ENCODE data around the gene UBE3C. TPM values are rescaled to one million over a fixed set of nuclear protein-coding genes. Genes with fewer than 3 reads are reported as not detected.

Gene UBE3C
- total and polyA plus RNA-seq, 2 of the 13 experiments (the other 11 are each of a cell fraction or from before 2014, with no cell fraction given): 27.0 to 48.2 TPM

- TF ChIP-seq KLF11 (CRISPR knock-in tag; IDR thresholded peaks at IDR 0.05): no peak
- peak; percentile 58 for TF ChIP-seq AGO1 (IDR thresholded peaks at IDR 0.05; ENCODE audit: low read depth, low read length, poor library complexity, severe bottlenecking)
- TF ChIP-seq NR0B2 (CRISPR knock-in tag; IDR thresholded peaks at IDR 0.05): 0 out of 2 replicates have a peak, but pooled peaks have one; percentile 20
- no peak for TF ChIP-seq ATF6 (CRISPR knock-in tag; conservative IDR thresholded peaks at IDR 0.05)
- TF ChIP-seq ZNF143 (CRISPR knock-in tag; IDR thresholded peaks at IDR 0.05): no peak
- no peak for TF ChIP-seq TBP (CRISPR knock-in tag; IDR thresholded peaks at IDR 0.05)
- TF ChIP-seq ZNF264 (CRISPR knock-in tag; IDR thresholded peaks at IDR 0.05): 0 out of 2 replicates have a peak, but pooled peaks have one; percentile 42
- no peak for TF ChIP-seq ZNF180 (CRISPR knock-in tag; IDR thresholded peaks at IDR 0.05; ENCODE audit: borderline replicate concordance, low read depth)
- TF ChIP-seq ZNF577 (CRISPR knock-in tag; IDR thresholded peaks at IDR 0.05; ENCODE audit: borderline replicate concordance, low read depth): no peak
- no peak for TF ChIP-seq ZNF431 (CRISPR knock-in tag; IDR thresholded peaks at IDR 0.05; ENCODE audit: borderline replicate concordance, low read depth)
- no peak for TF ChIP-seq ZNF142 (CRISPR knock-in tag; IDR thresholded peaks at IDR 0.05)
- no peak for TF ChIP-seq SSRP1 (CRISPR knock-in tag; IDR thresholded peaks at IDR 0.05)
- no peak for TF ChIP-seq PRPF4 (IDR thresholded peaks at IDR 0.05; ENCODE audit: low read depth, low read length, poor library complexity, severe bottlenecking)
- TF ChIP-seq ZBTB39 (CRISPR knock-in tag; IDR thresholded peaks at IDR 0.05): no peak
- TF ChIP-seq CHCHD3 (CRISPR knock-in tag; IDR thresholded peaks at IDR 0.05): no peak
- TF ChIP-seq ATF5 (CRISPR knock-in tag; IDR thresholded peaks at IDR 0.05; ENCODE audit: low read depth): no peak
Measured at GRCh38 chr7:157273208-157274093, 134.7 kb downstream of the UBE3C start (continued).

Data from HepG2 (cell line).